Epithelial cell of proximal tubule (primary cell): ENCODE results near the gene TM7SF2. TPM values are rescaled to one million over a fixed set of nuclear protein-coding genes. Genes with fewer than 3 reads are reported as not detected.

Experiments
- DNase-seq: peaks from one replicate; pipeline ENCODE4 v3.0.0-alpha.2; 2011; ENCODE audit warnings: low read depth
- H3K4me3 ChIP-seq: 2 replicates; pipeline ENCODE4 v1.5.1; 2011; ENCODE audit warnings: low read depth, mild to moderate bottlenecking, low read length
- total RNA-seq: library from RNA; depleted of rRNA; stranded (reverse); fragments of >200 nt; gene quantifications from 2 replicates; pipeline ENCODE4 v1.2.3, GENCODE V29; 2015
- TF ChIP-seq, protein P1 (sequence below): conservative IDR thresholded peaks from 2 replicates; pipeline ENCODE4 v1.5.1; 2012; ENCODE audit warnings: low read depth, mild to moderate bottlenecking, low read length

TM7SF2 gene
- total RNA-seq, 1 donor from 2014 or later: 52.5 TPM

DNA sequence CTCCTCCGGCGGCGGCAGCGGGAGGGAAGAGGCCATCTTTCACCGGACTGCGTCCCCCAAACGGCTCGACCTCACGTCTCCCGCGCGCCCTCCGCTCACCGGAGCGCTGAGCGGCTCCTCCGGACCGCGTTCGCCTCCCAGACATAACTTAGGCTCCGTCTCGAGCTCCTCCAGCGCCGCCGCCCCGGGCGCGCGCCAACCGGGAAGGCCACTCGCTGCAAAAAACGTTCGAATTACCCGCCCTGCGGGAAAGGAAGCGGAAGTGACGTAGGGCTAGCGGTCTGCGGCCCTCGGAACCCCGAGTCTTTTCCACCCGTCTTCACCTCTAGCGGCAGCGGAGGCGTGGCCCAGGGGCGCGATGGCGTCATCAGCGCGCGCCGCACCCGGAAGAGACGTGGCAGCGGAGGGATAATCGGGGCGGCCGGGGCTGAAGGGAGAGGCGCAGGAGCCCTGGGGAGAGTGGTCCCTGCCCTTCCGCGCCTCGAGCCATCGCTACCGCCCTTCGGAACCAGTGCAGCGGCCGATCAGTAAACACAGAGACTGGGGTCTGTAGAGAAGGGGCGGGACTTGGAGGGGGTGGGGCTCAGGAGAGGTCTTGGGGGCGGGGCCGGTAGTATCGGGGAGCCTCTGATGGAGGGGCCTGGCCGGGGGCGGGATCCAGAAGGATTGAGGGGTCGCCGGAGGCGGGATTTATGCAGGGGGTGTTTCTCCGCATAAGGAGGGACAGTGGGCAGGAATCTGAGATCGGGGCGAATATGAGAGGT is 27.7 kb upstream of the TM7SF2 start, which contains the start of the genes CDCA5 and ZFPL1:
Gene CDCA5, minus strand, starts transcription at position 207 of the 764 bp plus-strand sequence. Its CDS starts 62 bp downstream, at position 145.
Gene ZFPL1, plus strand, starts transcription at position 389 of the 764 bp plus-strand sequence. CDS start 477 bp downstream, outside the sequence.
- DNase-seq: peak; percentile 54
- H3K4me3 ChIP-seq: peak within 1 kb of the TSS; percentile 81
- TF ChIP-seq, protein P1, sequence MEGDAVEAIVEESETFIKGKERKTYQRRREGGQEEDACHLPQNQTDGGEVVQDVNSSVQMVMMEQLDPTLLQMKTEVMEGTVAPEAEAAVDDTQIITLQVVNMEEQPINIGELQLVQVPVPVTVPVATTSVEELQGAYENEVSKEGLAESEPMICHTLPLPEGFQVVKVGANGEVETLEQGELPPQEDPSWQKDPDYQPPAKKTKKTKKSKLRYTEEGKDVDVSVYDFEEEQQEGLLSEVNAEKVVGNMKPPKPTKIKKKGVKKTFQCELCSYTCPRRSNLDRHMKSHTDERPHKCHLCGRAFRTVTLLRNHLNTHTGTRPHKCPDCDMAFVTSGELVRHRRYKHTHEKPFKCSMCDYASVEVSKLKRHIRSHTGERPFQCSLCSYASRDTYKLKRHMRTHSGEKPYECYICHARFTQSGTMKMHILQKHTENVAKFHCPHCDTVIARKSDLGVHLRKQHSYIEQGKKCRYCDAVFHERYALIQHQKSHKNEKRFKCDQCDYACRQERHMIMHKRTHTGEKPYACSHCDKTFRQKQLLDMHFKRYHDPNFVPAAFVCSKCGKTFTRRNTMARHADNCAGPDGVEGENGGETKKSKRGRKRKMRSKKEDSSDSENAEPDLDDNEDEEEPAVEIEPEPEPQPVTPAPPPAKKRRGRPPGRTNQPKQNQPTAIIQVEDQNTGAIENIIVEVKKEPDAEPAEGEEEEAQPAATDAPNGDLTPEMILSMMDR: no peak

DNA sequence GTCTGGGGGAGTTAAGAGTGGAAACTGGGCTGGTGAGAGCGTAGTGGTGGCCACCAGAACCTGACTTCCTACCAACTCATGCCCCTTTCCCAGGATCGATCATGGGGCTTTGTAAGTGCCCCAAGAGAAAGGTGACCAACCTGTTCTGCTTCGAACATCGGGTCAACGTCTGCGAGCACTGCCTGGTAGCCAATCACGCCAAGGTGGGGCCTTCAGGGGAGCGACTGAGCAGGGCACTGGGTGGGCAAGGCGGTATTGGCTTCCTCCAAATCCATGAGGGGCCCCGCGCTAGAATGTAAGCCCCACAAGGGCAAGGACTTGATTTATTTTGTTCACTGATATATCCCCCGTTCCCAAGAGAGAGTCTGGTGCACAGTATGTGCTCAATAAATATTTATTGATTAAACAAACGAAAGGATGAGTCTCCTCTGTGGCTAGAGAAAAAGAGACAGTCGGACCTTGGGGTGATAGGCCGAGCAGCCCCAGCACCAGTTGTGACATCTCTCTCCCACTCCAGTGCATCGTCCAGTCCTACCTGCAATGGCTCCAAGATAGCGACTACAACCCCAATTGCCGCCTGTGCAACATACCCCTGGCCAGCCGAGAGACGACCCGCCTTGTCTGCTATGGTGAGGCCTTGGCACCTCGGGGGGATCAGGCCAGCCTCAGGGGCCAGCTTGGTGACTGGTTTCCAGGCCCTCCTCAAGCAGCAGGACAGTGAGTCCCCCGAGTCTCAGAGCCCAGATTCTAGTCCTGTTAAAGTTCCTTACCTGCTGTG is 26.9 kb upstream of the TM7SF2 start:
- no peak for DNase-seq
- TF ChIP-seq, protein P1: no peak
- peak overlapping the region; percentile 81 for H3K4me3 ChIP-seq

DNA sequence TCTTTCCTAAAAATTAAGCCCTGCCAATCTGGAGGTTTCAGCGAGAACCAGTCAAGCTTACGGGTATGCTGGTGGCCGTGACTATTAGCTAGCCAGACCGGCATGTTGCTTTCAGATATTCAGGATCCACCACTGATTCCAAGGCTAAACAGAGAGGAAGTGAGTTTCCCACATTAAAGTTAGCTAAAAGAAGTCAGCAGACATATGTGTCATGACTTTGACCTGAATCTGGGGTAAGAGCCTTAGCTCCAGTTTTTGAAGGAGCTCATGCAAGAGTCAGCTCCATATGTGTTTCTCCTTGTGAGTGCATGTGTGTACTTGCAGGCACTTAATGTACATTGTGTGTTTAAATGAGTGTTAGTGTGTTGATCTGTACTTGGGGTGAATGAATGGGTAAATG is 26.2 kb upstream of the TM7SF2 start:
- TF ChIP-seq, protein P1: no peak
- H3K4me3 ChIP-seq: no peak overlapping the region
- DNase-seq: no peak

DNA sequence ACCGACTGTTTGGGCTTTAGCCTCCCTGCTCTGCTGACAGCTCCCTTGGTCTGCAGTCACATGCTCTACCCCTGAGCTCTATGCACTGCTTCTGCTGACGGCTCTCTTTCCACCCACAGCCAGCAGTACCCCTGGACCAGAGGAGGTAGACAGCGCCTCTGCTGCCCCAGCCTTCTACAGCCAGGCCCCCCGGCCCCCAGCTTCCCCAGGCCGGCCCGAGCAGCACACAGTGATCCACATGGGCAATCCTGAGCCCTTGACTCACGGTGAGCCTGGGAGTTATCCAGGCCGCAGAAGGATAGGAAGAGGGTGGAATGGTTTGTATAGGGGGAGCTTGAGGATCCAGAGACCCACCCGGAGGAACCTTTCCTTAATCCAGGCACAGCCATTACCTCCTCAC is 24.9 kb upstream of the TM7SF2 start:
- TF ChIP-seq, protein P1: no peak
- DNase-seq: no peak
- no peak overlapping the region for H3K4me3 ChIP-seq

DNA sequence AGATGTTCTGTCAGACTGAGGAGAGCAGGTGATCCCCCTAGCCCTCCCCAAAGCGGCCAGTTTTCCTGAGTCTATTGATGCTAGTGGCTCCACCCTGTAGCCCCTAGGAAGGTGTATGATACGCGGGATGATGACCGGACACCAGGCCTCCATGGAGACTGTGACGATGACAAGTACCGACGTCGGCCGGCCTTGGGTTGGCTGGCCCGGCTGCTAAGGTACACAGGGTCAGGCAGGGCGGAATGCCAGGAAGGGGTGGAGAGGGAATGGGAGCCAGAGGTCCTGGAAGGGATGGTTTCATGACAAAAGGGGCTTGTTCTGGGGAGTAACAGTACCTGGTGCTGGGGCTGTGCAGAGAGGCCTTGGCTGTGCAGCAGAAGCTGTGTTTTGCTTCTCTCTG is 24.5 kb upstream of the TM7SF2 start:
- TF ChIP-seq, protein P1: no peak
- no peak overlapping the region for H3K4me3 ChIP-seq
- no peak for DNase-seq

DNA sequence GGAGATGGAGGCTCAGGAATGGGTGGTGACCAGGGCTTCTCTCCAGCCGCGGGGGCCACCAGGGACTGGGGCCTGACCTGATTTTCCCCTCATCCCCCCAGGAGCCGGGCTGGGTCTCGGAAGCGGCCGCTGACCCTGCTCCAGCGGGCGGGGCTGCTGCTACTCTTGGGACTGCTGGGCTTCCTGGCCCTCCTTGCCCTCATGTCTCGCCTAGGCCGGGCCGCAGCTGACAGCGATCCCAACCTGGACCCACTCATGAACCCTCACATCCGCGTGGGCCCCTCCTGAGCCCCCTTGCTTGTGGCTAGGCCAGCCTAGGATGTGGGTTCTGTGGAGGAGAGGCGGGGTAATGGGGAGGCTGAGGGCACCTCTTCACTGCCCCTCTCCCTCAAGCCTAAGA is 23.8 kb upstream of the TM7SF2 start:
- no peak for DNase-seq
- no peak overlapping the region for H3K4me3 ChIP-seq
- TF ChIP-seq, protein P1: no peak
